Activated naive CD8-positive, alpha-beta T cell treated with anti-CD3 and anti-CD28 coated beads, Interleukin-2, amount 10 ng/mL, durations not matched to agents 7 days and 5 days (primary cell): ENCODE results near the gene ATP8A2. TPM values are rescaled to one million over a fixed set of nuclear protein-coding genes. Genes with fewer than 3 reads are reported as not detected.
"Not testable (repeated sequence)": the region's sequence is repeated elsewhere in the genome, so short reads cannot be mapped to it uniquely, and the experiment has no call there.

Experiments
- ATAC-seq: fragments of 150-1000 bp; cut with Tn5 transposase; one replicate; pipeline ENCODE4 v1.10.0; 2021; ENCODE audit warnings: low read depth, moderate library complexity
- POLR2A ChIA-PET: fragments of 350-600 bp; sonication (Branson Sonifier 250); formaldehyde crosslinking; loops from one replicate; lab custom pipeline; 2021; ENCODE audit warnings: antibody characterized with exemption; lab: Charles Lee
- DNase-seq: peaks from one replicate; pipeline ENCODE4 v3.0.0; 2021
- H3K27ac Mint-ChIP-seq: one replicate; pipeline ENCODE4 v1.8.0; 2022; ENCODE audit warnings: mild to moderate bottlenecking, mixed read lengths
- H3K27me3 Mint-ChIP-seq: one replicate; pipeline ENCODE4 v1.8.0; 2022; ENCODE audit warnings: mild to moderate bottlenecking, moderate library complexity, mixed read lengths
- H3K36me3 Mint-ChIP-seq: one replicate; pipeline ENCODE4 v1.8.0; 2021; ENCODE audit warnings: mild to moderate bottlenecking, mixed read lengths
- H3K4me1 Mint-ChIP-seq: one replicate; pipeline ENCODE4 v1.8.0; 2021; ENCODE audit warnings: mixed read lengths
- H3K4me3 Mint-ChIP-seq: one replicate; pipeline ENCODE4 v1.8.0; 2022; ENCODE audit warnings: mild to moderate bottlenecking, moderate library complexity, mixed read lengths
- H3K9me3 Mint-ChIP-seq: one replicate; pipeline ENCODE4 v1.8.0; 2021; ENCODE audit warnings: mixed read lengths
- total RNA-seq, 2 experiments: library from RNA; stranded (reverse); gene quantifications; one replicate each; pipeline ENCODE4 v1.2.3, GENCODE V29; 2021

ATP8A2 gene
- total RNA-seq, 2 experiments from 2014 or later, result 1.4 to 1.7 TPM

DNA sequence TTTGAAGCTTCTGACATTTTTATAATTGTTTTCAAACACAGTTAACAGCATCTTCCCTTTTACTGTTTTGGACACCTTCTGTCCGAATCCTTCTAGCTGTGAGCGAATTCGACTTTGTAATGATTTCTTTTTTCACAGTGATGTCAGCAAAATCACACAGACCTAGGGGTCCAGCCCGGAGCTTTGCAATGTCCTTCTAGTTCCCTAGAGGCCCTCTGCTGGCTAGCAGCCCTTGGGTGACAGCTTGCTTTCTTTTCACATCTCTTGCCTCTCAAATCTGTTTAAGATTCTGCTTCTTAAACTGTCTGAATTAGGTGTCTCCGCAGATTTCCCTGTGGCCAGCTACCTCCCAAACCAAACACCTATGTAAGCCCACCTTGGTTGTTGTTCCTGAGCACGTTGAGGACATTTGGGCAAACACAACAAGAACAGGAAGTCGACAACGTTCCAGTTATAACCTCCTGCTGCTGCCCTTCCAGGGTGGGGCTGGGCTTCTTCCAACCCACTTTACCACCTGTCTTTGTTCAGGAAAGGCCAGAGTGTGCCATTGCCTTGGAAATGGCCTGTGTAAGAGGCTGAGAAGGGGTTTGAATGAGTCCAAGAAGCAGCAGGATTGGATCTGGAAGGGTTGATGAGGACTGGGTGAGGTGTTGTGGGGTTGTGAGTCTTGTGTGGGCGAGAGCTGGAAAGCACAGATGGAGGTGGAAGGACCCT, 123.1 kb downstream of the ATP8A2 start:
- no peak for ATAC-seq
- Mint-ChIP-seq H3K4me1 (no peaks in the 10 kb centered on the region), H3K4me3 (no peak overlapping the region), H3K27ac (no peak overlapping the region), H3K9me3 (no peaks in the 10 kb centered on the region), H3K27me3 (peaks cover 9% of the 10 kb centered on the region), H3K36me3 (no peaks in the 10 kb centered on the region)
- DNase-seq, result no peak
- POLR2A ChIA-PET, result no interaction called here

- Mint-ChIP-seq H3K4me1 (no peaks in the 10 kb centered on the region), H3K27me3 (peaks cover 3% of the 10 kb centered on the region), H3K4me3 (no peak overlapping the region), H3K36me3 (no peaks in the 10 kb centered on the region), H3K9me3 (no peaks in the 10 kb centered on the region), H3K27ac (no peak overlapping the region)
- POLR2A ChIA-PET, result no interaction called here
- DNase-seq (no peak), ATAC-seq (no peak)
These were observed 129.5 kb downstream of the ATP8A2 start for GRCh38 chr13:25501231-25501630.

- Mint-ChIP-seq H3K36me3 (no peaks in the 10 kb centered on the region), H3K9me3 (no peaks in the 10 kb centered on the region), H3K27me3 (peaks cover 1% of the 10 kb centered on the region), H3K4me3 (no peak overlapping the region), H3K27ac (no peak overlapping the region), H3K4me1 (no peaks in the 10 kb centered on the region)
- ATAC-seq, result no peak
- DNase-seq, result no peak
- POLR2A ChIA-PET, result no interaction called here
These were observed 130.3 kb downstream of the ATP8A2 start for GRCh38 chr13:25502031-25502430.

DNA sequence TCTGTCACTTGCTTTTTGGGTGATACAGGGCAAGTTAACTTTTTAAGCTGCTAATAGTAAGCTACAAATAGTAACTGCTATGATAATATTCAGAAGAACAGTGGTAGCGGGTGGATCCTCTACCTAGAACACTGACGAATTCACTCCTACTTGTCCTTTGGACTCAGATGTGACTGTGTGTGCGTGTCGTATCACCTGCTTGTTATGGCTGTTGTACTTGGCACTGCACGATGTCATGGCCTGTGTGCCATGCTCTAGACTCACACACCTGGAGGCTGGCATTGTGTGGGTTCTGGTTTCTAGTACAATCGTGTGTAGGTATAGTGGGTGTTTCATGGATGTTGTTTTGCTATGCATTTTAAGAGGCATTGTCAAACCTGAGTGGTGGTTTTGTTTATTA, 130.8 kb downstream of the ATP8A2 start:
- Mint-ChIP-seq H3K27ac (no peak overlapping the region), H3K4me1 (no peaks in the 10 kb centered on the region), H3K36me3 (no peaks in the 10 kb centered on the region), H3K9me3 (no peaks in the 10 kb centered on the region), H3K4me3 (no peak overlapping the region), H3K27me3 (peaks cover 2% of the 10 kb centered on the region)
- ATAC-seq, result no peak
- DNase-seq, result no peak
- POLR2A ChIA-PET, result no interaction called here

GRCh38 chr13:25503856-25504255, 132.1 kb downstream of the ATP8A2 start:
- peaks cover 2% of the 10 kb centered on the region for H3K27me3 Mint-ChIP-seq
- no peak overlapping the region for H3K27ac Mint-ChIP-seq
- H3K9me3 Mint-ChIP-seq, result no peaks in the 10 kb centered on the region
- DNase-seq (no peak), ATAC-seq (no peak)
- POLR2A ChIA-PET, result no interaction called here
- no peaks in the 10 kb centered on the region for H3K36me3 Mint-ChIP-seq
- no peak overlapping the region for H3K4me3 Mint-ChIP-seq
- no peaks in the 10 kb centered on the region for H3K4me1 Mint-ChIP-seq

DNA sequence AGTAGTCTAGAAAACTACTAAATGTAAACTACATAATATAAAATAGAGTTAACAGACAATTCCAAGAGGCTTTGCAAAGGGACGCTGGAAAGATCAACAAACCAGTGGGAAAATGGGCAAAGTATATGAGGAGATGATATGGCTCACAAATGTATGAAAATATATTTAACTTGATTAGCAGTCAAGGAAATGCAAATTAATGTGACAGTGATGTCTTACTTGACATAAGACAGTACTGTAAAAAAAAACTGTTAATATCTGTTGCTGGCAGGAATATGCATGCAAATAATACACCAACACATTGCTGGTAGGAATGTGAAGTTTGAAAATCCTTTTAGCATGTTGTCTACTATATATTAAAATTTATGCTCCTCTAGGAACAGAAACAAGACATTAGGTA, 136.1 kb downstream of the ATP8A2 start:
- ATAC-seq, result no peak
- no peak for DNase-seq
- no peak overlapping the region for H3K4me3 Mint-ChIP-seq
- no peak overlapping the region for H3K27ac Mint-ChIP-seq
- POLR2A ChIA-PET, result no interaction called here
- H3K4me1 Mint-ChIP-seq, result peaks cover 6% of the 10 kb centered on the region
- H3K36me3 Mint-ChIP-seq, result no peaks in the 10 kb centered on the region
- H3K9me3 Mint-ChIP-seq, result peaks cover 6% of the 10 kb centered on the region
- peaks cover 8% of the 10 kb centered on the region for H3K27me3 Mint-ChIP-seq

DNA sequence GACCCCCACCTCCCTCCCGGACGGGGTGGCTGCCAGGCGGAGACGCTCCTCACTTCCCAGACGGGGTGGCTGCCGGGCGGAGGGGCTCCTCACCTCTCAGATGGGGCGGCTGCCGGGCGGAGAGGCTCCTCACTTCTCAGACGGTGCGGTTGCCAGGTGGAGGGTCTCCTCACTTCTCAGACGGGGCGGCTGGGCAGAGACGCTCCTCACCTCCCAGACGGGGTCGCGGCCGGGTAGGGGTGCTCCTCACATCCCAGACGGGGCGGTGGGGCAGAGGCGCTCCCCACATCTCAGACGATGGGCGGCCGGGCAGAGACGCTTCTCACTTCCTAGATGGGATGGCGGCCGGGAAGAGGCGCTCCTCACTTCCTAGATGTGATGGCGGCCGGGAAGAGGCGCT, 141.3 kb downstream of the ATP8A2 start:
- H3K4me3 Mint-ChIP-seq, H3K27me3 Mint-ChIP-seq, POLR2A ChIA-PET, H3K36me3 Mint-ChIP-seq, H3K4me1 Mint-ChIP-seq, H3K27ac Mint-ChIP-seq, DNase-seq, H3K9me3 Mint-ChIP-seq, ATAC-seq: not testable (repeated sequence)

DNA sequence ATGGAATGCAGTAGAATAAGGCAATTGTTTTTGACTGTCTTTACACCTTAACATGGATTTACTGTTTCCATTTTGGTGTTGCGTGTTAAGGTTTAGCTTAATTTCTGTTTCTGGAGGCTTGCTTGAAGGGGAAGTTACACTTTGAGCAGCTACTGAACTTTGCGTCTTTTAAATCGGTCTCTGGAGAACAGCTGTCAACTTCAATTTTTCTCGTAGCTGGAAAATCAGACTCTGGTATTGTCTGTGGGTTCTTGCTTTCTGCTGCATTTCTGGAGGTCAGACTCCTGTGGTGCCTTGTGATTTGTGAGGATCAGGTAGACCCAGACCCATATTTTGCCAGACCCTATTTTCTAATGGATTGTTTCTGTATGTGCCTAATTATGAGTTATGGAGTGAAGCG, 146.7 kb downstream of the ATP8A2 start:
- Mint-ChIP-seq H3K36me3 (no peaks in the 10 kb centered on the region), H3K4me1 (no peaks in the 10 kb centered on the region), H3K9me3 (no peaks in the 10 kb centered on the region), H3K4me3 (no peak overlapping the region), H3K27ac (no peak overlapping the region), H3K27me3 (peaks cover 6% of the 10 kb centered on the region)
- POLR2A ChIA-PET, result no interaction called here
- DNase-seq (no peak), ATAC-seq (no peak)

DNA sequence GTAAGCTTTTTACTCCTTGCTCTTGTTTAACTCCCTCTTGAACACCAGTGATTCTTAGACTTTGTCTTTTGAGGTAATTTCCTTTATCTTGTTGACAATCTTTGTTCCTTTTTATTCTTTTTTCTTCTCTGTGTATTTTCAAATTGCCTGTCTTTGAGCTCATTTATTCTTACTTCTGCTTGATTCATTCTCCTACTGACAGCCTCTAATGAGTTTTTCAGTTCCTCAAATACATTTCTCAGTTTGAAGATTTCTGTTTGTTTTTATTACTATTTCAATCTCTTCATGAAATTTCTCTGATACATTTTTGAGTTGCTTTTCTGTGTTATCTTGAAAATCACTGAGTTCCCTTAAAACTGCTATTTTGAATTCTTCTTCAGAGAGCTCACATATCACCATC, 154.1 kb downstream of the ATP8A2 start:
- H3K4me1 Mint-ChIP-seq, result no peaks in the 10 kb centered on the region
- ATAC-seq (no peak), DNase-seq (no peak)
- no peaks in the 10 kb centered on the region for H3K36me3 Mint-ChIP-seq
- POLR2A ChIA-PET, result no interaction called here
- H3K27ac Mint-ChIP-seq, result no peak overlapping the region
- peaks cover 9% of the 10 kb centered on the region for H3K27me3 Mint-ChIP-seq
- H3K4me3 Mint-ChIP-seq, result no peak overlapping the region
- peaks cover 7% of the 10 kb centered on the region for H3K9me3 Mint-ChIP-seq

DNA sequence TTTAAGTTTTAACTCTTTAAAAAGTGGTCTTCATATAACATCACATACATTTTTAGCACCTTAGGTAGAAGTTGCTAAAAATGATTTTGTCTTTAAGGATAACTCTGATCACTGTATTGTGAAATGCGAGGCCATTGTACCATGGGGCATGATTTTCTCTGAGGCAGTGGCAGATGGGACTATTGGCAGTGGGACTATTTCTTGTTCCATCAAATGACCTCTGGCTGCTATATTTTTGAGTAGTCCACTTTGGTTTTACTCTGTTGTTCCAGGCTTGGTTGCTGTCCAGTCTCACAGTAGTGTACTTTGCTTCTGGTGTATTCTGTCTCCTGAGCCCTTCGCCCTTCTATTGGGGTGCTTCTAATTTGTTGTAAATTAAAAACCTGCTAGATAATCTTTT, 156.5 kb downstream of the ATP8A2 start:
- POLR2A ChIA-PET, result no interaction called here
- Mint-ChIP-seq H3K27me3 (peaks cover 11% of the 10 kb centered on the region), H3K36me3 (no peaks in the 10 kb centered on the region), H3K27ac (no peak overlapping the region), H3K9me3 (peaks cover 7% of the 10 kb centered on the region), H3K4me3 (no peak overlapping the region), H3K4me1 (no peaks in the 10 kb centered on the region)
- ATAC-seq (no peak), DNase-seq (no peak)

GRCh38 chr13:25529425-25529824, 157.7 kb downstream of the ATP8A2 start:
- Mint-ChIP-seq H3K36me3 (no peaks in the 10 kb centered on the region), H3K4me1 (no peaks in the 10 kb centered on the region), H3K9me3 (peaks cover 7% of the 10 kb centered on the region), H3K27me3 (peaks cover 9% of the 10 kb centered on the region), H3K4me3 (no peak overlapping the region), H3K27ac (no peak overlapping the region)
- POLR2A ChIA-PET, result no interaction called here
- ATAC-seq, result no peak
- no peak for DNase-seq

GRCh38 chr13:25538276-25538675, 166.5 kb downstream of the ATP8A2 start:
- POLR2A ChIA-PET, result no interaction called here
- H3K36me3 Mint-ChIP-seq, result no peaks in the 10 kb centered on the region
- ATAC-seq (no peak), DNase-seq (no peak)
- H3K27ac Mint-ChIP-seq, result no peak overlapping the region
- H3K27me3 Mint-ChIP-seq, result peaks cover 13% of the 10 kb centered on the region
- H3K4me3 Mint-ChIP-seq, result no peak overlapping the region
- H3K4me1 Mint-ChIP-seq, result no peaks in the 10 kb centered on the region
- H3K9me3 Mint-ChIP-seq, result no peaks in the 10 kb centered on the region

GRCh38 chr13:25541434-25542123, 169.8 kb downstream of the ATP8A2 start:
- Mint-ChIP-seq H3K9me3 (peaks cover 3% of the 10 kb centered on the region), H3K27ac (no peak overlapping the region), H3K36me3 (no peaks in the 10 kb centered on the region), H3K4me3 (no peak overlapping the region), H3K27me3 (peaks cover 16% of the 10 kb centered on the region), H3K4me1 (no peaks in the 10 kb centered on the region)
- no peak for DNase-seq
- ATAC-seq, result no peak
- POLR2A ChIA-PET, result no interaction called here

GRCh38 chr13:25548991-25549390, 177.2 kb downstream of the ATP8A2 start:
- ATAC-seq, H3K4me1 Mint-ChIP-seq, DNase-seq, H3K4me3 Mint-ChIP-seq, POLR2A ChIA-PET, H3K36me3 Mint-ChIP-seq, H3K27ac Mint-ChIP-seq, H3K27me3 Mint-ChIP-seq, H3K9me3 Mint-ChIP-seq: not testable (repeated sequence)
